Effector CD8-positive, alpha-beta T cell (primary cell): ENCODE measurements around the gene NCEH1.
"Not testable (repeated sequence)": the region's sequence is repeated elsewhere in the genome, so short reads cannot be mapped to it uniquely, and the experiment has no call there.

ENCODE experiments used
- DNase-seq: peaks from one replicate; lab custom pipeline; 2025; lab: John Stamatoyannopoulos, UW

The NCEH1 gene

GRCh38 chr3:172707967-172708366, 2.9 kb downstream of the NCEH1 start:
- no peak for DNase-seq

GRCh38 chr3:172707030-172707429, 3.8 kb downstream of the NCEH1 start:
- no peak for DNase-seq

DNA sequence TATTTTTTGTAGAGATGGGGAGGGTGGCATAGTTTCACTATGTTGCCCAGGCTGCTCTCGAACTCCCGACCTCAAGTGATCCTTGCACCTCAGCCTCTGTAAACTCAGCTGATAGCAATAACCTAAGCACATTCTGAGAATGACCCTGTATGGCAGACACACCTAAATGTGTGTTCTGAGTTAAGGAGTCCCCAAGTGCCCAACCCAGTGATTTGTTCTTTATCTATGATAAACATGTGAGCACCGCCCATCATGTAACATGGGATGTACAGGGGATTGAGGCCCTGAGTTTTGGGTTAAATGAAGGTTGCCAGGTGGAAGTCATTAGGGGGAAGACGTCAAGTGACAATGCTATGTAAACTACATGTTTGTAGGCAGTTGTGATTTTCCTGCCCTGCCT, 5.7 kb downstream of the NCEH1 start:
- no peak for DNase-seq

DNA sequence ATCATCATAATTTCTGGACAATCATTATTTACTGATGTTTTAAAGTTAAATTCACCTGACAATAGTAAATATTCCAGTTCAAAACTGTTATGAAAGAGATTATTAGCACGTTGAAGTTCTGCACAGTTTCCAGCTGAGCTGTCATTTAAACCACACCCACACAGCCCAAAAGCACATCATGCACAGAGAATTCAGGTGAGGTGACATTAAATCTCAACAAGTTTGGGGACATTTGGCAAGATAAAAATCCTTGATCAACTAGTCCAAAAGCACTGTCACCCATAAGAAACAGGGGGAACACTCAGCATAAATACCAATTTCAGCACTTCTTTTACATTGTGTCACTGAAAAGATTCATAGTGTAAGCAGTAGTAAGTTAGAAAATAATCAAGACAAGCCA, 6.9 kb downstream of the NCEH1 start:
- DNase-seq, result no peak

GRCh38 chr3:172702731-172703130, 8.1 kb downstream of the NCEH1 start:
- DNase-seq, result not testable (repeated sequence)

GRCh38 chr3:172702256-172702655, 8.6 kb downstream of the NCEH1 start:
- DNase-seq, result no peak

DNA sequence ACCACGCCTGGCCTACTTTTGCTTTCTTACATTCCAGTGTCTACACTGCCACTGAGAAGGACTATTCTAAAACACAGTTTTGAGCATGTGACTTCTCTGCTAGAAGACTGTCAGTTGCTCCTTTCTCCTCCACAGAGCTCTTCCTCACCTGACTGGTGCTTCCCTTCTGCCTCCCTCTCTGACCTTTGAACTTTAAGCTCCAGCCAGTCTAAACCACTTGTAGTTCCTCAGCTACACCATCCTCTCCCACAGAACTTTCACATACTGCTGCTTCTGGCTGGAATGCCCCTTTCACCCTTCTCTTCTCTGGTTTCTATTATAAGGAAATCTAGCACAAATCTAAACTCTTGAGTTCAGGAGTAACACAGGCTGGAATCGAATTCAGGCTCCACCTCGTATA, 9.1 kb downstream of the NCEH1 start:
- no peak for DNase-seq

- DNase-seq, result no peak
Measured at GRCh38 chr3:172700936-172701455, 9.9 kb downstream of the NCEH1 start.

GRCh38 chr3:172700256-172700655, 10.6 kb downstream of the NCEH1 start:
- DNase-seq, result no peak

- no peak for DNase-seq
Measured at GRCh38 chr3:172699031-172699430, 11.8 kb downstream of the NCEH1 start.

DNA sequence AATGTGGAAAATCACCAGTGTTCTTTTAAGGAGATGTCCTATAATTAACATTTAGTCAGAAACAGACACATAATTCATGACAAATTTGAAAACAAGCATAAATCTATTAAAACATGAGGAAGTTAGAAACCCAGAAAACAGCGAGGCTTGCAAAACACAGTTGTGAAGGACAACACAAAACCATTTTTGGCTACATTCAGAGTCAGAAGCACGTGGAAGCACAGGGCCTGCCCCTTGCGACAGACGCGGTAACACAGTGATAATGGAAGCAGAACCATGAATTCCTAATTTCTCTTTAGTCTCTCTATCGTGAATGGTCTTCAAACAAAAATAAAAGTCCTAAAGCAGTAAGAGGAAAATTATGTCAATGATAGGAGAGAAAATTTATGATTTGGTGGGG, 12.2 kb downstream of the NCEH1 start:
- DNase-seq, result no peak

DNA sequence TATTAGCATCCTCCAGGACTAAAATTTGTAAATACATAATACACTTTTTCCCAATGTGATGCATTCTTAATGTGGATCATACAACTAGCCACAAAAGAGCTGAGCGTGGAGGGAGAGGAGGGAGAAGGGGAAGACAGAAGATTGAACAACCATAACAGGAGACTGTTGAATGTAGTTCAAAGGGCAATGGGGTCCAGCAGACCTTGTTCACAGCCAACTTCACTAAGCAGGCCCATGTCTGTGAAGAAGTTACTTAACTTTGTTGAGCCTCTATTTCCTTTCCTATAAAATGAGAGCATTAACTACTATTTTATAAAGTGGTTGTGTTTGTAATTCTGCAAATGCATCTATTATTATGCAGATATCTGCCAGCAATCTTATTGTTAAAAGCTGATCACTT, 13.3 kb downstream of the NCEH1 start:
- no peak for DNase-seq

DNA sequence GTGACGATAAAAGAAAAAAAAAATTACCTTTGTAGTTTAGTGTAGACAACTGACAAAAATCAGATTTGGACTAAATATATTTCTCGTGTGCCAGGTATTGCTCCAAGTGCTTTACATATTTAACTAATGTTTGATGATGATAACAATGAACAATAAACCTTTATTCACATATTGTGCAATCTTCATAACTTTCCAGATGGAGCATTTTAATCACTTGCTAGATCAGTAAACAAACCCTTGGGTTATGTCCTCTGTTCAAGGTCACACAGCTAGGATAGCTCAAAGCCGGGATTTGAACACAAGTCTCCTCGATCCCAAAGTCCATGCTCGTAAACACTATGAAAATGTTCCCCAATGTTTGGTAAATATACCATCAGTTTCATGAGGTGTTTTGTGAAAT, 14.5 kb downstream of the NCEH1 start:
- no peak for DNase-seq

DNA sequence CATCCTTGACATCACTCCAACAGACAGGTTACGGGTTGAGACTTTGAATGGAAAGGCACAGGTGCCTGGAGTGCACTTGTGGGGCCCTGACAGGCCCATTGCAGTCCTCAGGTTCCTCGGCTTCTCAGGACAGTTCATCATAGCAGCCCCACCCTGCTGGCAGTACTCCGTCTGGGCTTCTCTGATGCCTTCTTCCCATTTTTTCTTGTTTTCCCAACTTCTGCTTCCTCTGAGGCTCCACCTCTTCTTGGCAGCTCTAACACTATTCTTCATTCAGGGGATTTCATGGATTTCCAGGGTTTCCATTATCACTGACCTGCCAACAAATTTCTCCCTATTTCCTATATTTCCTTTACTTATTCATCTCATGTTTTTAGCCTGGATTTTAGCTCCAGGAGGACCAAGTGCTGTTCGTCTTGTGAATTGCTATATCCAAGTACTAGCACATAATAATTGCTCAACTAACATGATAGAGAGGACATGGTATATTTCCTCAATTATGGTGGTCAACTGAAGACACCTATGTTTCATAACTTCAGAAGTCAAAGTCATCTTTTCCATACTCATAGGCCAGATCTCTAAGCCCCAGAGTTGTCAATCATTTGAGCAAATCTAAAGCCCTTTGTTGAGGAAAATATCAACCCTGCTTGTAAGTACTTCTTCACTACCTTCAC, 16.2 kb downstream of the NCEH1 start:
- DNase-seq, result no peak

GRCh38 chr3:172692751-172693338, 18.0 kb downstream of the NCEH1 start:
- no peak for DNase-seq

DNA sequence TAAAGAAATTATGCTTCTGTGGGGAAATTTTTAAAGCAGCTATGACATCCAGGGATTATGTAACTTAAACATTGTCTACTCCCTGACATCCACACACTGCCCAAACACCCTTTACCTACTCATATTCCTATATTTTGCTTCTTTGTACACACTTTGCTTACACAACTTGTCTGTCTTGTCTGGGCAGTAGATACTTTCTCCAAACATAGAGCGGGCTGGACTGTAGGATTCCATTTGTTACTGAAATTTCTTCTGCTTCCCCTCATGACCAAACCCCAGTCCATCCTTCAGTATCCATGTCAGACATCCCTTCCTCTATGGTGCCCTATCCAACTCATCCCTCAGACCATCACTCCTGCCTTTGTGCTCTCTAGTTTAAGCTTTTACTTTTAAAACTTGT, 19.9 kb downstream of the NCEH1 start:
- DNase-seq, result no peak

DNA sequence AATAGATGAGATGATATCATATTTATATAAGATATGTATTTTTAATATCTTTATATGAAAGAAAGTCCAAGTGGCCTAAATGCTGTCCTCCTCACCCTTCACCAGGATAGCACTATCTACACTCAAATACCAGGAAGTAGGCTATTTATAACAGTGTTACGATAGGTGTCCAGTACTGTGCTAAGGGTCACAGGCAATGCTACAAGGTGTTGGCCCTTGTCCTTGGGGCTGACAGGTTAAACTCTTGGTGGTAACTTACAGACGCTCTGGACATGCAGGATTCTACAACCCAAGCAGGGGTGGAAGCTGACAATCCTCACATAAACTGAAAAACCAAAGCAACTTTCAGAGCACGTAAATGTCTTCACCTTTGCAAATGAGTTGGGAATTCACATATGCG, 22.3 kb downstream of the NCEH1 start:
- DNase-seq, result no peak

DNA sequence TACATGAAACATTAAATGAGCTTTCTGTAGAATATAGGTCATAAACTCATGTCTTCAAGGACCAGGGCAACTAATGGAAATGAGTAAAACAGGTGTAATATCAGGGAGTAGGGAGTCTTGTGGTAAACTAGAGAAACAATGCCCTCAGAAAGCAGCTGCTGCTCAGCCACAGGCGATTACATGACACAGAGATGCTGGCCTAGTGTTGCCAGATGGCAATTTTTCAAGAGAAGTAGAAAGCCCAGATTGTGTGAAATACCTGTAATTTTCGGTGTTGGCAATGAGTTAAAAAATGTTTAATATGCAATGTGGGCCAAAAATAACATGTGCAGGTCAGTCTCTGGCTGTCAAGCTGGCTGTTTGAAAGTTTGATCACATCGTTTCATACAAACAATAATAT, 23.4 kb downstream of the NCEH1 start:
- no peak for DNase-seq

- no peak for DNase-seq
Measured at GRCh38 chr3:172685331-172686214, 25.3 kb downstream of the NCEH1 start.

DNA sequence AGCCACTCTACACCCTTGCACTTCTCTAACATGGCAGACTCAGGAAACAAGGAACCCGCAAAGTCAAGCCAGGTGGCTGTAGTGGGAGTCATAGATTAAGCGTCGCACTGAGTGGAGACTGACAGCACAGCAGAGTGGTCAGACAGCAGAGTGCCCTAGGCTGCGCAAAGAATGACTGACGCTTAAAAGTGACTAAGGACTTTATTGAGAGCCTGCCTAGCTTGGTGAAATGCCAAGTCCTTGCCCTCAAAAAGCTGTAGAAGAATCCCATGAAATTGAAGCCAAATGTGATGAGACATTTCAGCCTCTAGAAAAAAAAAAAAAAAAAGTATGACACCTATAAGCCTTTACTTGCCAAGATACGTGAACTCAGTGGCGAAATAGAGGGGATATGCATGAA, 30.2 kb downstream of the NCEH1 start:
- DNase-seq, result no peak

- no peak for DNase-seq
Measured at GRCh38 chr3:172679599-172679998, 31.3 kb downstream of the NCEH1 start.

DNA sequence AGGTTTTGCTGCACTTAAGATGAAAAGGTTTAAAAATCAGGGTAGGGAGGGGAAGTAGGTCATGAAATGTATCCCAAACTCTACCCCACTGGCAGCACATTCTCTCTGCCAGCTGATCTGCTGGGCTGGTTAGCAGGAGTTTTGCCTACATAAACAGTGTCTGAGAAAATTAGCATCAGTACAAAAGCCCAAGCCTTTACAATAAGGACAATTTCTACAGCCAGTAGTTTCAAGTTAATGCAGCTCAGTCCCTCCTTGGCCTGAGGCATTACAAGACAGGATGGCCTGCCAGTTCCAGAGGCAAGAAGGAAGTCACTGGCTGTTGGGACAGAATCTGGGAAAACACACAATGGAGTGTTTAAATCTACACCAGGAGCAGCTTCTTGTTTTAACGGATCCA, 32.8 kb downstream of the NCEH1 start:
- DNase-seq, result no peak
